MCF 10A (cell line): ENCODE data around the gene P2RX2. TPM values are rescaled to one million over a fixed set of nuclear protein-coding genes. Genes with fewer than 3 reads are reported as not detected.
A peak's percentile ranks its signal among the peaks of the same experiment; 100 is the strongest.

Experiments
- BruUV-seq: library from RNA; stranded (reverse); fragments of 400-500 nt; replicated peaks from 2 replicates; lab custom pipeline; 2021; lab: Mats Ljungman, UMichigan
- CTCF ChIA-PET: fragments of 300-600 bp; sonication (Branson Sonifier 250); formaldehyde crosslinking; extraction: SDS; loops from one replicate; lab custom pipeline; 2021; ENCODE audit warnings: antibody characterized with exemption, inconsistent platforms; lab: Yijun Ruan, JAX
- POLR2A ChIA-PET: fragments of 300-600, 350-650 bp; sonication (Branson Sonifier 250); formaldehyde crosslinking; extraction: SDS; loops from one replicate; lab custom pipeline; 2020; ENCODE audit warnings: antibody characterized with exemption, inconsistent platforms; lab: Yijun Ruan, JAX
- DNase-seq: peaks from one replicate; pipeline ENCODE4 v3.0.0-alpha.2; 2018; ENCODE audit not compliant: unreplicated experiment
- H3K27ac Mint-ChIP-seq: one replicate; pipeline ENCODE4 v1.8.0; 2022; ENCODE audit warnings: mild to moderate bottlenecking, low read depth, mixed read lengths; ENCODE audit not compliant: unreplicated experiment
- H3K27me3 Mint-ChIP-seq: one replicate; pipeline ENCODE4 v1.8.0; 2022; ENCODE audit warnings: mixed read lengths; ENCODE audit not compliant: insufficient read depth, unreplicated experiment
- H3K36me3 Mint-ChIP-seq: one replicate; pipeline ENCODE4 v1.8.0; 2022; ENCODE audit warnings: mild to moderate bottlenecking, moderate library complexity, mixed read lengths; ENCODE audit not compliant: insufficient read depth, unreplicated experiment
- H3K4me1 Mint-ChIP-seq: one replicate; pipeline ENCODE4 v1.8.0; 2022; ENCODE audit warnings: mixed read lengths; ENCODE audit not compliant: insufficient read depth, unreplicated experiment
- H3K4me3 Mint-ChIP-seq: one replicate; pipeline ENCODE4 v1.8.0; 2022; ENCODE audit warnings: mild to moderate bottlenecking, moderate library complexity, mixed read lengths; ENCODE audit not compliant: unreplicated experiment
- H3K9me3 Mint-ChIP-seq: one replicate; pipeline ENCODE4 v1.8.0; 2022; ENCODE audit warnings: mixed read lengths; ENCODE audit not compliant: unreplicated experiment
- CTCF ChIP-seq: fragments of 200-600 bp; IDR thresholded peaks from one replicate; pipeline ENCODE4 v1.8.0; 2022; ENCODE audit warnings: antibody characterized with exemption, mild to moderate bottlenecking; ENCODE audit not compliant: unreplicated experiment
- intact Hi-C: fragments of 100-400 bp; cut with micrococcal nuclease; formaldehyde crosslinking; loops from 2 replicates; pipeline ENCODE4 v1.14.1; 2022
- total RNA-seq: library from RNA; stranded (reverse); gene quantifications from 2 replicates; pipeline ENCODE4 v1.2.3, GENCODE V29; 2022

P2RX2 gene
- total RNA-seq, 1 experiment from 2014 or later, result not detected

GRCh38 chr12:132641811-132642650 is 23.5 kb downstream of the P2RX2 start:
- Mint-ChIP-seq H3K27me3 (no peaks in the 10 kb centered on the region), H3K4me3 (no peak overlapping the region), H3K4me1 (no peaks in the 10 kb centered on the region), H3K27ac (no peak overlapping the region), H3K36me3 (peaks cover 14% of the 10 kb centered on the region), H3K9me3 (no peaks in the 10 kb centered on the region)
- intact Hi-C loops, result no loop called here
- no peak for TF ChIP-seq CTCF
- TSS peak; percentile 13 for BruUV-seq
- CTCF ChIA-PET, result no interaction called here
- DNase-seq, result no peak
- POLR2A ChIA-PET, result no interaction called here

- H3K27me3 Mint-ChIP-seq, result no peaks in the 10 kb centered on the region
- no peaks in the 10 kb centered on the region for H3K4me1 Mint-ChIP-seq
- DNase-seq, result no peak
- H3K4me3 Mint-ChIP-seq, result no peak overlapping the region
- intact Hi-C loops, result no loop called here
- peaks cover 21% of the 10 kb centered on the region for H3K36me3 Mint-ChIP-seq
- no peak for TF ChIP-seq CTCF
- no peaks in the 10 kb centered on the region for H3K9me3 Mint-ChIP-seq
- POLR2A ChIA-PET, result interaction anchor here (0.7 to 0.8 kb wide), 2 partner anchors 13 to 220 kb away, joined by 3 to 4 read pairs; no protein-coding TSS in a partner anchor
- H3K27ac Mint-ChIP-seq, result no peak overlapping the region
- CTCF ChIA-PET, result no interaction called here
- no TSS peak for BruUV-seq
Observed at GRCh38 chr12:132642846-132643835, 24.6 kb downstream of the P2RX2 start.

- no peaks in the 10 kb centered on the region for H3K9me3 Mint-ChIP-seq
- no peak overlapping the region for H3K4me3 Mint-ChIP-seq
- no peaks in the 10 kb centered on the region for H3K27me3 Mint-ChIP-seq
- H3K27ac Mint-ChIP-seq, result no peak overlapping the region
- H3K4me1 Mint-ChIP-seq, result no peaks in the 10 kb centered on the region
- intact Hi-C loops, result no loop called here
- TF ChIP-seq CTCF, result no peak
- no TSS peak for BruUV-seq
- ChIA-PET POLR2A (interaction anchor here (0.6 kb wide), 2 partner anchors 11 to 526 kb away, joined by 3 to 4 read pairs; no protein-coding TSS in a partner anchor), CTCF (interaction anchor here (1.1 kb wide), 1 partner anchor 17 kb away, joined by 3 read pairs; no protein-coding TSS in a partner anchor)
- peaks cover 47% of the 10 kb centered on the region for H3K36me3 Mint-ChIP-seq
- no peak for DNase-seq
Observed at GRCh38 chr12:132646850-132647249, 28.3 kb downstream of the P2RX2 start.
